HG03060 (cell line): ENCODE data around the gene BRIX1.

Experiments used
- ATAC-seq: cut with Tn5 transposase; IDR thresholded peaks from one replicate; pipeline ENCODE4 v1.9.1; 2021; ENCODE audit warnings: low read depth, moderate number of reproducible peaks; ENCODE audit not compliant: unreplicated experiment

The BRIX1 gene, protein sequence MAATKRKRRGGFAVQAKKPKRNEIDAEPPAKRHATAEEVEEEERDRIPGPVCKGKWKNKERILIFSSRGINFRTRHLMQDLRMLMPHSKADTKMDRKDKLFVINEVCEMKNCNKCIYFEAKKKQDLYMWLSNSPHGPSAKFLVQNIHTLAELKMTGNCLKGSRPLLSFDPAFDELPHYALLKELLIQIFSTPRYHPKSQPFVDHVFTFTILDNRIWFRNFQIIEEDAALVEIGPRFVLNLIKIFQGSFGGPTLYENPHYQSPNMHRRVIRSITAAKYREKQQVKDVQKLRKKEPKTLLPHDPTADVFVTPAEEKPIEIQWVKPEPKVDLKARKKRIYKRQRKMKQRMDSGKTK

DNA sequence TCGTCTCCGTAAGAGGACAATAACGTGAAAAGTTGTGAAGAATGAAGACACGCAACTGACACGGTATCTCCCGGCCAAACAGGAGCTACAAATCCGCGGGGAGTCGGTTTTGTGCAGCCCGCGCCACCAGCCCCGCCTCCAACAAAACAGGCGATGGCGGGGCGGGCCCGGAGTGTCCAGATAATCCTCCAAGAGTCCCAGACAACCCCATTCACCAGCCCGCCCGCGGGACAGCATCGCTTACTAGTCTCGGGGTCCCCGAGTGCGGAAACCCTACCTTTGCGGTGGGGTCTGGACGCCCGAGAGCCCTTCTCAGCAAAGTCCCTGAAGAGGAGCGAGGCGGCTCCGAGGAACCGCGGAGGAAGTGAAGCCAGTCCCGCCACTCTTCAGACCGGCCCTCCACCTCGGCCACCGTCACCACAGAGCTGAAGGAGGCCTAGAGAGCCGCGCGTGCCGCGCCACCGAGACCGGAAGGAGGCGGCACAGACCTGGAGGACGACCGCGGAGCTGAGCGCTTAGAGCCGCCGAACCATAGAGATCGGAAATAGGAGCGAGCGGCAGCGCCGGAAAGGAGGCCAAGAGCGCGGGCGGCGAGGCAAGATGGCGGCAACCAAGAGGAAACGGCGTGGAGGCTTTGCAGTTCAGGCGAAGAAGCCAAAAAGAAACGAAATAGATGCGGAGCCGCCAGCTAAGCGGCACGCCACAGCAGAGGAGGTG, at the start of gene BRIX1, which contains the start of gene RAD1:
BRIX1 (plus strand) TSS at position 573 of the 717 bp plus-strand sequence; CDS start at position 601, 28 bp downstream.
RAD1 (minus strand) TSS at position 366 of the 717 bp plus-strand sequence. CDS start 612 bp downstream, outside the sequence.
- peak; percentile 84 for ATAC-seq

DNA sequence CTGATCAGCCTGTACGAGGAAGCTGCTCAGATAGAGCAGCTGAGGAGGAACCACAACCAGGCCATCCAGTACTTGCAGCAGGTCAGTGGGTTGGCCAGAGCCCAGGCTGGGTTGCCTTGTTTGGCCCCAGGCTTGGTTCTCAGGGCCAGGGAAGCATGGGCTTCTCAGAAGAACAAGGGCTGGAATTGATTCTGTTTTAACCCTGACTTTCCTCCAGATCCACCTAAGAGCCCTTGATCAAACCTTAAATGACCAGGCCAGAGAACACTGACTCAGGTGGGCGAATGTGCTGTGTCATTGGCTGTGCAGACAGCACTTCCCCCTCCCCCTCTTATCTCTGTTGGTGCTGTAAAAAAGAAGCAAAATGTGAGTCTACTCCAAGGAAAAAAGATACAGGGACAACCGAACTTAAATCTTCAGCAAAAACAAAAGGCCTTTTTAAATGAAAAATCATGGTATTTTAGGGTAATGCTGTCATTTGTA, 48.5 kb upstream of the BRIX1 start:
- ATAC-seq, result no peak

DNA sequence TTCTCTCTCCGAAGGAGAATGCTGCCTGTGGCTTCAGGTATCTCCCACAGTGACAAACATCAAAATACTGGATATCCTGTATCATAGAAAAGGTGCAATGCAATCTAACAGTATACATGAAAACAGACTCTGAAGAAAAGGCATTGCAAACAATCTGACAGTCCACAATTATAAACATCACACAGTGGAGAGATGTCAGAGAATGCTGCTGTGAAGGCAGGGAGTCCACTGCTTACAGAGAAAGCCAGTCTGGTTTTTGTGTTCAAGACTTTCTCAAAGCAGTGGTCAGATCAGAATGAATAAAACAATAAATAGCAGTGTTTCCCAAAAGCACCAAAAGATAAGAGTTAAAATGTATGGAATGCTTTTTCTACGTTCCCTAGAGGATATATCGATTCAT, 47.9 kb upstream of the BRIX1 start:
- ATAC-seq, result no peak

DNA sequence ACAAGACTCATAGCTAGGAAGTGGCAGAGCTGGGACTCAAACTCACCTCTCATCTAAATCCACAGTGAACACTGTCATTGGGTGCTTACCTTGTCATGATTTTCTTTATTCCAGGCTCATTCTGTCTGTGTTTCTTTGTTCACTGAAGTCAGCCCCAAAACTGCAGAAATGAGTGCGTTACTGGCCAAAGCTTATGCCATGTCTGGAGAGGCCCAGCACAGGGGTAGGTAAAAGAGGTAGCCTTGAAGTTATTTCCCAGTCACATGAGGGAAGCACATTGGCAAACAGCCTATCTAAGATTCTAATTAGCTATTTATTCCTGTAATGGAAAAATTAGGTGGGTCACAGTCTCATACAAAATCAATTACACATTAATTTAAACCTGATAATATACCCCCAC, 46.7 kb upstream of the BRIX1 start:
- no peak for ATAC-seq

DNA sequence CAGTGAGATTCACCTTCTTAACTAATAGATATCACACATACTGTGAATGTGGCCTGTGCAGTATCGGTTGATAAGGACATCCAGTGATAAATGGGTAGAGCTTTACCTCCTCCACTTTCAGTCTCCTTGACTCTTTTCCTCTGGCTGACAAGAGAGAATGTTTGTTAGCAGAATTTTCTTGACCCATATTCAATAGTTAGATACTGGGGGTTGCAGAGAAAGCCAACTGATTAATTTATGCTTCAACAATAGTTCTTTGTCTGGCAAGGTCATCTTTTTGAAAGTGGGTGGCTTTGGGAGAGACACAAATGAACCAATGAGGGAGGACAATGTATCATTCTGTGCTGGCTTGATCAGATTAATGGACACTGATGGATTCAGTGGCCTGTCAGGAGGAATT, 46.3 kb upstream of the BRIX1 start:
- no peak for ATAC-seq

DNA sequence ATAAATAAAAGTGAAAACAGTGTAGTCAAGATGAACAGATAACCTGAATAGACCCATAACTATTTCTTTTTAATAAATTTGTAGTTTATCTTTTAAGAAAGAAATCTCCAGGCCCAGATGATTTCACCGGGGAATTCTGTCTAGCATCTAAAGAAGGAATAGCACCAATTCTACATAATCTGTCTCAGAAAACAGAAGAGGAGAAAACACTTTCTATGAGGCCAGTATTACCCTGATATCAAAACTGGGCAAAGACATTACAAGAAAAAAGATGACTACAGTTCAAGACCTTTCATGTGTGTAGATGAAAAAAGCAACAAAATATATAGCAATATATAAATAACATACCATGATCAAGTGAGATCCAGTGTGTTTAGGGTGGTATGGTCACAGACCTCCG, 45.1 kb upstream of the BRIX1 start:
- ATAC-seq, result no peak

DNA sequence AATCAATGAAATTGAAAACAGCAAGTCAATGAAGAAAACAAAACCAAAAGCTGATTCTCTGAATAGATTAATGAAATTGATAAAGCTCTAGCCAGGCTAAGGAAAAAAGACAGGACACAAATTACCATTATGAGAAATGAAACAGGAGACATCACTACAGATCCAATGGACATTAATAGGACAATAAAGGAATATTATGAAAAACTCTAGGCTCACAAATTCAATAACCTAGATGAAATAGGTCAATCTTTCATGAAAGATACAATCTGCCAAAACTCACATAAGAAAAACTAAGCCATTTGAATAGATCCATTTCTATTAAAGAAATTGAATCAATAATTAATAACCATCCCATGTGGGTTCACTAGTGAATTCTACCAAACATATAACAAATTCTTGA, 39.2 kb upstream of the BRIX1 start:
- no peak for ATAC-seq

DNA sequence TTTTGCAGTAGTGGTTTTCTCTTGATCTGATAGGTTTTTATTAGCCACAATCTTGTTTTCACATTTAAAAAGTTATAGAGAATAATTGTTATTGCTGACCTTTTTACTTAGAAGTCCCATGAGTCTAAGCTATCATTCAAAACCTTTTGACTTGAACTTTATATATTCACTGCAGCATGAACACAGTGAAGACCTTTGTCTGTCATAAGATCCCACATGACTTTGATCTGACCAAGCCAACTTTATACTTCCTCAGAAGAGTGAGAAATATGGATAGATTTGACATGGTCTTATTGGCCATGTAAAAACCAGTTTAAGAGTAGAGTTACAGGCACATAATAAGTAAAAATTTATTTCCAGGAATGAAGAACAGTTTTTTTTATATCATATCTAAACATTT, 34.3 kb upstream of the BRIX1 start:
- ATAC-seq, result no peak

DNA sequence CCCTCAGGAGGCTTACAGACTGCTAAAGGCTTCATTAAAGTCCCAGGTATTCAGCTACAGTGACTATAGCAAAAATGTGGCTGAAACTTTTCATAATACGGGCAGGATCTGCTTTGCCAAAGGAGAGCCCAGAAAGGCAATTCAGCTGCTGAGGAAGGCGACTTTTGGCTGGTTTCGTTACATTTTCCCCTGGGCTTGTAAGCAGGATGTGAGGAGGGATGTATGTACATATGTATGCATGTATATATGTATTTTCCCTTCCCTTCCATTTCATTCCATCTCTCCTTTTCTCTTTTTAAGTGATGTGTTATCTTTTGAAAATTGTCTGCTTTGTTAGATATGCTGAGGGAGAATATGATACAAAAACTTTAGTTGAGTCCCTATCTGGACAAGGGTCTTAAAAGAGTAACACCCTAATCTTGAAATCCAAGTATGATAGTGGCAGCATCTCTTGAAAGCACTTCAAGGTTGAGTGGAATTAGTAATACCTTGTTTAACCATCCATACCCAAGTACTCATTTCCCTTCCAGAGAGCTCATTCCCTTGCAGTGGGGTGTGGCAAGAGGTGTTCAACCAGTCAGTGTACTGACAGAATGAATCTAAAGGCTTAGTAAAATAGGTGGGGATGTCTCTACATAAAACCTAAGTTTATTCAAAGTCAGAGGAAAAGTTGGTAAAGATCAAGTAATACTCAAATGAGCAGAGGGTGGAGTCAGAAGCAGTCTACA, 29.0 kb upstream of the BRIX1 start:
- ATAC-seq, result no peak

DNA sequence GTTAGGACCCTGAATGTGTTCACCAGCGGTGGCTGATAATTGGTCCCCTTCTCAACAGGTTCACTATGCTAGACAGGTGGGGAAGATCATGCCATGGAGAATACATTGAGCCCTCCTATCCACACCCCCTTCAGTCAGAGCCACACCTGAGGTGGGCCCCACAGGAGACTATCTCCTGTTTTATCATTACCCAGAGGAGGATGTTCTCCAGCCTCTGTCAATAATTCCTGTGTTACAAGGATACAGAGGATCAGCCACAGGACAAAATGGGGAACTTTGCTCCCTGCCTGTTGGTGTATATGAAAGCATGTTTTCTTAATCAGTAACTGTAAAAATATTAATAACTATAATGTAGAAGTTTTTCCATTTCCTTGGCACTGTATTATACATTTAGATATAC, 26.1 kb upstream of the BRIX1 start:
- ATAC-seq, result no peak

DNA sequence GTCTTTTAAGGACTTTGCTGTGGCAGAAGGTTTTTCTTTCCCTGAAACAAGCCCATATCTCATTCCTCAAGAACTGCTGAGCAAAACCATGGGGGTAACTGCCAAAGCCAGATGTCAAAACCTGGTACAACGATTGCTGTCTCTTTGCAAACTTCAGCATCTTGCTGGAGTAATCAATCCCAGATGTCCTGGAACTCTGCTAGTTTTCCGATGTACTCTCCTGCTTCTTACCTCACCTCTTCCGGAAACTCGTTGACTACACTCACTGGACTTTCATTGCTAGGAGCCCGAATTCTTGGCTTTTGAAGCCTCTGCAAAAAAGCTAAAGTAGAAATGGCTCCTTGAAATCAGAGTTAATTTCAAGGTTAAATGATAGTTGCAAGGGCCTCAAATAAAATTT, 23.5 kb upstream of the BRIX1 start:
- ATAC-seq, result no peak

DNA sequence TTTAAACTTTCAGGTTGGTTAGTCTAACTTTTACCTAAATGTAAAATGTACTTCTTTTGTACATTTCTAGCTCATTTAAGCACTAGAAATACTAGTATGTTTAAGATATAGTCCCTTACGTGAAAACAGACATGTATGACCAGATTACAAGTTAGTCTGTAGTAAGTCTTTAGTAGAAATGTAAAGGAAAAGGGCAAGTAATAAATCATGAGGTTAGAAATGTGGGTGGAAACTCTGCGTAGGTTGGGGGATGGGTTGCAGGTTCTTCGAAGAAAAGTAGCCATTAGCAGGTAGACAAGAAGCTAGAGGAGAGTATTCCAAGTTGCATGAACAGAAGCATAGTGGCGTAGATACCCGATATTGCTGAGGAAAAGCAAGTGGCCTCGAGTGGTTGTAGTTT, 23.1 kb upstream of the BRIX1 start:
- no peak for ATAC-seq

DNA sequence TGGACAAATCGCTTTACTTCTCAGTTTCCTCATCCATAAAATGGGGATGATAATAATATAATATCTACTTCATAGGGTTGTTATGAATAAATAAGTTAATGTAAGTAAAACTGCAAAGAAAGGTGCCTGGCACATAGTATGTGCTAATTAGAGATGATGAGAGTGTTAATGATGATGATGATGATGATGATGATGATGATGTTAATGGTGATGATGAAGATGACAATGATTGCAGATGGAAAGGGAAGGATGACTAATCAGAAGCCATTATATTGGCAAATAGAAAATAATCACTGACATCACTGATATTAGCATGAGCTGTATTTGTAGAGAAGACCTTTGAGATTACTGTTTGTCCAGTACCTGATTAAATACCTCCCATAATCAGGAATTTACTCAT, 20.8 kb upstream of the BRIX1 start:
- ATAC-seq, result no peak

DNA sequence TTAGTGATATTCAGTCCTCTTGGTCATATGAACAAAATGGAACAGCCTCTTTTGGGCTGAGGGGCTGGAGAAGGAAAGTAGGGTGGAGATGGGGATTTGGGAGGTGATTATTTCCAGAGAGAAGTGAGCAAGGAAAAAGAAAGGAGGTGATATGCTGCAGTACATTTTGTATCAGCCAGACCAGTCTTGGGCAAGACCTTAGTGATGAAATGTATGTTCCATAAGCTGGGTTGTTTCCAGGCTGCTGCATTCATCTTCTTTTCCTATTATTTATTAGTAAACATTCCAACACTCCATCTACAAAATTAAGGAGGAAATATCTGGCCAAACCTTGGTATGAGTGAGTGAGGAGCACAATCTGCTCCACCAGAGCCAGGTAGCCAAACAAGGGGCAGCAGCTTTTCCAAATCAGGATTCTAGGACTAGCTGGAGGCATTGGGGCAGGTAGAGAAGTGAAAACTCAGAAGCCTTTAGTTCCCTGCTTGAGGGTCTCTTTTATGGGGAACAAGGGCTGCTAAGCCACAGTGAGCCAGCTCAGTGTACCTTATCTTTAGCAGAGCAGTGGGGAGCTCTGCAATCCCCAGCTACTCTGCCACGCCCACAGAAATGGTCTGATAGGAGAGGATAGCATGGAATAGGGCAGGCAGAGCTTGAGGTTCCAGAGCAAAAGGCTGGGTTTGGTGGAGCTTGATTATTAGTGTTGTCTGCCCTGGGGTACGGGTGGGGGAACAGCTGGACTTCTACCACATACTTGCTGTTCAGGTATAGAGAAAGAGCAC, 19.7 kb upstream of the BRIX1 start:
- ATAC-seq, result no peak

DNA sequence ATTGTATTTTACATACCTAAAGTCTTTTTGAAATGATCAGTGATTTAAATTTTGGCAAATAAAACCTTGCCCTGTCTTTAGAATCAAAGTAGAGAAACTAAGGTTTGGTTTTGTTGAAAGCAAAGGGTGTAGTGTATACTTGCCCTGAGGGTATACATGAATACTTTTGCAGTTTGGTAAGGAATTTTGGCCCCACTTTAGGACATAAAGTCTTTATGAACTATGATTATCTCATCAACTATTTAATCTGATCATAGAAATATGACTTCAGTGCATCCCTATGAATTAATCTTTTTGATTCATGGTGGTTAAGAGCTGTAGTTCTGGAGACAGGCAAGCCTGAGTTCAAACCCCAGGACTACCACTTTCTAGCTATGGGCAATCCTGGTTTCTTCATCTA, 17.9 kb upstream of the BRIX1 start:
- no peak for ATAC-seq

DNA sequence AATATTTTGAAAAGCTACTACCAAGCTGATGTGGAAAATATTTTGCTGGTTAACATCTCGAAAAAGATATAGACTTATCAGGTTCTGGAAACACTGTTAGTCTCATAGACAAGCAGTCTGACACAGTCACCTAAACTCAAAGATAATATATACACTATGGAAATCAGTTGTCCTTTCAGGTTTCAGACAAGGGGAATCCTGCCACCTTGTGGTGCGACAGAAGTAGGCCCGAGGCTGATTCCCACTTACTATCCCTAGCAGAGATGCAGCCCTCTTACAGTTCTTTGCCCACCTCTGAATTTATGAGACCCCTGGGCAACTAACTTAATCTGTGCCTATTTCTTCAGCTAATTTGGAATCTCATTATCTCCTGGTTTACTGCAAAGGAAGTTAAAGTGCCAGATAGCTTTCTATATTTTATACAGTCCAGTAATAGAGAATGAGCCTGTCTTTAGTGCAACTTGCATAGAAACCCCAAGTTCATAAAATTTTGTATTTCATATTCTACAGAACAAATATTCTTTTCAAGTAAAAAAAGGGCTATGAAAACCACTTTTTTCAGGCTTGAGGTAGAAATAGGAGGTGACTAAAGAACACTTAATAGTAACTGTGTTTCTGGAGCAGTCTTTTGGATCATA, 17.1 kb upstream of the BRIX1 start:
- peak; percentile 80 for ATAC-seq

DNA sequence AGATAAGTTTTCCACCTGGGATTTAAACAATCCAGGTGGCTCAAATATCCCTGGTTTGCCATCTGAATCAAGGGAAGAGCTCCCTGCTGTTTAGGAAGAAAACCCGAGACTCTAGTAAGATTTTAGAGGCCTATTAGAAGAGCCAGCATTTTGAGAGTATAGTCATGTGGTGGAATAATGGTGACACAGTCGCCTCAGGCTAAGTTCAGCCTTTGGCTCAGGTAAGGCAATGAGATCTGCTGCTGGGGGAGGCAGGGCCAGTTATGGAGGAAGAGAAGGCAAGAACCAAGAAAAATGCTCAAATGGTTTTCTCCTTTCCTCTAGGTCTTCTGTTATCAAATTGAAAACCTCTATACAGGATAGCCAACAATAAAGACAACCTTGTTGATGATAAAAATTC, 16.4 kb upstream of the BRIX1 start:
- no peak for ATAC-seq

DNA sequence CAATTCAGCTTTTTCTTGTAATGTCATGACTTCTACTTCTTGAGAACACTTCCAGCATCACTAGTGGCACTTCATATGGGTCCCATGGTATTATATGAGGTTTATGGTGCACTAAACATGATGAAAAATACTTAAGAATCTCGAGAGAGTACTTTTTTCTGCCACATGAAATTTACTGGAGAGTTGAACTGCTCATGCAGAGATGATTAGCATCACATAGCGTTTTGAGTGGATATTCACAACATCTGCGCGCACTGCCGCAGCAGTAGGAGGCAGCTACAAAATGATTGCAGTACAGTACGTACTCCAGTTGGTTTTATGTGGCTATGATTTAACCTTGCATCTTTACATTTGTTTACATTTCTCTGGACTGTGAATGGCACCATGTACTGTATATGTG, 14.9 kb upstream of the BRIX1 start:
- no peak for ATAC-seq

DNA sequence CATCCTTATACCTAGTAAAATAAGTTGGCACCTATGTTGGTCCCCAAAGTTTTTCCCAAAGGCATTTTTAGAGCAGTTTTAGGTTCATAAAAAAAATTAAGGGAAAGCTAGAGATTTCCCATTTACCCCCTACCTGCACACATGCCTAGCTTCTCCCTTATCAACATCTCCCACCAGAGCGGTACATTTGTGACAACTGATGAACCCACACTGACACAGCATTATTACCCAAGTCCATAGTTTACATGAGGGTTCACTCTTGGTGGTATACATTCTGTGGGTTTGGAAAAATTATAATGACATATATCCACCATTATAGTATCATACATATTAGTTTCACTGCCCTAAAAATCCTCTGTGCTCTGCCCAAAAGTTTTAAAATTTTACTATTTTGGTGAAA, 12.3 kb upstream of the BRIX1 start:
- no peak for ATAC-seq

DNA sequence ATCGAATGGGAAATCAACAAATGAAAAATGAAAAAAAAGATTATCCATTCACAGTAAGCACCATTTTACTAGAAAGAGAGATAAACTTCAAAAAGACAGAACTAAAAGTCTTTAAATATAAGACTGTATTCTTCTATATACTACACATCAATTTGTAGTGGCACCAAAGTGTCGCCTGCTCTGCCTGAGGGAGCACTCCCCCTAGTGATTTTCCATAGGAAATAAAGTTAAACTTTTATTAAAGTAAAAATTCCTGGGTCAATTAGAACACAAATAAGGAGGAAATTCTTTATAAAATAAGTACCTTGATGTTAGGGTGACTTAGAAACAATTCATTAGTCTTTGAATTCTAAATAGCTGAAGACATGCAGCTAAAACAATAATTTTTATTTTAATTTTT, 9.9 kb upstream of the BRIX1 start:
- ATAC-seq, result no peak
